HG03342 (cell line): Measurements from ENCODE around the gene TCEANC.
"Not testable (repeated sequence)": the region's sequence is repeated elsewhere in the genome, so short reads cannot be mapped to it uniquely, and the experiment has no call there.

Experiments used
- ATAC-seq: cut with Tn5 transposase; IDR thresholded peaks from one replicate; pipeline ENCODE4 v1.9.1; 2021; ENCODE audit warnings: mild to moderate bottlenecking, moderate library complexity; ENCODE audit not compliant: unreplicated experiment

TCEANC gene

GRCh38 chrX:13654116-13654515 is 1.2 kb downstream of the TCEANC start:
- ATAC-seq: no peak

GRCh38 chrX:13655674-13656073 is 2.7 kb downstream of the TCEANC start:
- ATAC-seq: no peak

- no peak for ATAC-seq
These were observed 5.7 kb downstream of the TCEANC start for GRCh38 chrX:13658602-13659001.

GRCh38 chrX:13659063-13659462 is 6.1 kb downstream of the TCEANC start:
- no peak for ATAC-seq

- ATAC-seq: no peak
These were observed 8.9 kb downstream of the TCEANC start for GRCh38 chrX:13661735-13662288.

GRCh38 chrX:13662355-13662791 is 9.4 kb downstream of the TCEANC start:
- no peak for ATAC-seq

- no peak for ATAC-seq
These were observed 11.1 kb downstream of the TCEANC start for GRCh38 chrX:13664020-13664419.

- ATAC-seq: no peak
These were observed 13.9 kb downstream of the TCEANC start for GRCh38 chrX:13666836-13667235.

GRCh38 chrX:13667919-13668318 is 15.0 kb downstream of the TCEANC start:
- no peak for ATAC-seq

GRCh38 chrX:13669246-13669737 is 16.4 kb downstream of the TCEANC start:
- peak; percentile 79 for ATAC-seq

GRCh38 chrX:13669755-13670154 is 16.8 kb downstream of the TCEANC start:
- not testable (repeated sequence) for ATAC-seq

- no peak for ATAC-seq
These were observed 17.3 kb downstream of the TCEANC start for GRCh38 chrX:13670197-13670596.

- ATAC-seq: no peak
These were observed 20.1 kb downstream of the TCEANC start for GRCh38 chrX:13673016-13673415.

GRCh38 chrX:13676885-13677284 is 23.9 kb downstream of the TCEANC start:
- no peak for ATAC-seq

GRCh38 chrX:13679700-13680099 is 26.8 kb downstream of the TCEANC start:
- not testable (repeated sequence) for ATAC-seq

GRCh38 chrX:13681595-13681994 is 28.7 kb downstream of the TCEANC start:
- ATAC-seq: no peak

GRCh38 chrX:13684361-13684760 is 31.4 kb downstream of the TCEANC start:
- ATAC-seq: no peak

GRCh38 chrX:13685126-13685763 is 32.3 kb downstream of the TCEANC start:
- no peak for ATAC-seq

GRCh38 chrX:13687203-13687602 is 34.3 kb downstream of the TCEANC start:
- ATAC-seq: no peak

GRCh38 chrX:13688384-13688957 is 35.5 kb downstream of the TCEANC start:
- no peak for ATAC-seq

GRCh38 chrX:13688958-13689740 is 36.2 kb downstream of the TCEANC start, which contains the start of gene RAB9A:
RAB9A (plus strand) TSS chrX:13689128; CDS start chrX:13708747, 19,619 bp downstream.
- ATAC-seq: peak; percentile 69
